Transverse colon (tissue), 3 donors: ENCODE results near the gene CCDC40.

ENCODE experiments used
- POLR2A ChIP-seq: fragments of 450-650 bp; IDR thresholded peaks from one replicate; pipeline ENCODE4 v1.6.1; 2016; ENCODE audit warnings: antibody characterized with exemption, mild to moderate bottlenecking, moderate library complexity
- POLR2AphosphoS5 ChIP-seq, 3 donors: sonication (generic); formaldehyde crosslinking; IDR thresholded peaks; one replicate each; pipeline ENCODE4 v1.6.1; 2016; ENCODE audit warnings: antibody characterized with exemption in 3 of 3

- TF ChIP-seq POLR2AphosphoS5 (IDR thresholded peaks at IDR 0.05) (no peak), POLR2A (no peak)
Measured at GRCh38 chr17:80119839-80120238, 83.4 kb downstream of the CCDC40 start.
